ENCODE results near the gene KCP.

Gene KCP

GRCh38 chr7:128852537-128853254 lies 57.8 kb downstream of the KCP start:
- DNase-seq (ENCODE audit: extremely low spot score), result no peak
- no peak for TF ChIP-seq CTCF (IDR thresholded peaks at IDR 0.05; ENCODE audit: control extremely low read depth, extremely low read depth, low read depth, missing control alignments)
- POLR2A ChIA-PET, result no interaction called here
- CTCF ChIA-PET, result interaction anchor here (0.7 kb wide), 1 partner anchor 11 kb away, joined by 3 read pairs; no protein-coding TSS in a partner anchor

GRCh38 chr7:128849804-128850490 lies 60.6 kb downstream of the KCP start:
- ChIA-PET POLR2A (no interaction called here), CTCF (interaction anchor here (0.9 to 2.4 kb wide), 6 partner anchors 8 to 361 kb away, joined by 3 to 8 read pairs (median 4); no protein-coding TSS in a partner anchor)
- no peak for TF ChIP-seq CTCF (IDR thresholded peaks at IDR 0.05; ENCODE audit: control extremely low read depth, extremely low read depth, low read depth, missing control alignments)
- DNase-seq (ENCODE audit: extremely low spot score), result no peak

- TF ChIP-seq CTCF (IDR thresholded peaks at IDR 0.05; ENCODE audit: control extremely low read depth, extremely low read depth, low read depth, missing control alignments), result no peak
- POLR2A ChIA-PET, result no interaction called here
- no peak for DNase-seq (ENCODE audit: extremely low spot score)
- CTCF ChIA-PET, result interaction anchor here (1.1 to 1.8 kb wide), 3 partner anchors 9 to 362 kb away, joined by 3 to 4 read pairs (median 3); no protein-coding TSS in a partner anchor
These were observed 61.4 kb downstream of the KCP start for GRCh38 chr7:128849156-128849515.

GRCh38 chr7:128848289-128849155 lies 62.0 kb downstream of the KCP start:
- no peak for DNase-seq (ENCODE audit: extremely low spot score)
- no peak for TF ChIP-seq CTCF (IDR thresholded peaks at IDR 0.05; ENCODE audit: control extremely low read depth, extremely low read depth, low read depth, missing control alignments)
- ChIA-PET CTCF (interaction anchor here (1.1 to 1.8 kb wide), 3 partner anchors 8 to 362 kb away, joined by 3 to 4 read pairs (median 3); partner anchors contain the start of gene ATP6V1F), POLR2A (no interaction called here)

- CTCF ChIA-PET, result interaction anchor here (1.3 kb wide), 1 partner anchor 15 kb away, joined by 3 read pairs; the partner anchor contains the start of gene ATP6V1F
- no peak for TF ChIP-seq CTCF (IDR thresholded peaks at IDR 0.05; ENCODE audit: control extremely low read depth, extremely low read depth, low read depth, missing control alignments)
- POLR2A ChIA-PET, result no interaction called here
- DNase-seq (ENCODE audit: extremely low spot score), result no peak
These were observed 62.7 kb downstream of the KCP start for GRCh38 chr7:128847721-128848211.

All from GM10248 (cell line).